ENCODE measurements around the gene VWA2.

Gene VWA2

GRCh38 chr10:114245121-114245791, 6.2 kb downstream of the VWA2 start:
- no peak for DNase-seq (ENCODE audit: low read depth in 2 of 2, low spot score in 1 of 2)

DNA sequence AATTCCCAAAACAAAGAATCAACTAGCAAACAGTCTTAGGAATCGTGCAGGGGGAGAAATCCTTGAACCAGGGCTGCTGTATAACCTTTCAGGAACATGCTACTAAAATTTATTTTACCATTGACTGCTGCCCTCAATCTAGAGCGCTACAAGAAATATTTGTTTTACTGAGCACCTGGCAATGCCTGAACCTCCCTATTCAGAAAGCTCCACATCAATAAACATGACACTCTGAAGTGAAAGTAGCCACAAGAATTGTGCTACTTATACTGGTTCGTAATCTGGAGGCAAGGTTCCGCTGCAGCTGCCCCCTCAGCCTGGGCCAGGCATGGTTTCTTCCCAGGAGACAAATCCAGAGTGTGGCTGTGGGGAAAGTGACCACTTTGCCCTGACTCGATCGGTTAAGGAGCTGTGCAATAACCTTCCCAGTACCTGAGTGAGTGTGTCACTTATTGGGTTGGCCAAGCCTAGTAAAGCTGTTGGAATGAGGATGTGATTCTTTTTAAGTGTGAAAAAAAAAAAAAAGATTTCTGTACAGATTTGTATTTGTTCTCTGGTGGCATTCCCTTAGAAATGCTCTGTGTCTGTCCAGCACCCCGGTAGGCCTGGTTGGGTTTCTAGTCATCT, 7.7 kb downstream of the VWA2 start:
- no peak for DNase-seq (ENCODE audit: low read depth in 2 of 2, low spot score in 1 of 2)

DNA sequence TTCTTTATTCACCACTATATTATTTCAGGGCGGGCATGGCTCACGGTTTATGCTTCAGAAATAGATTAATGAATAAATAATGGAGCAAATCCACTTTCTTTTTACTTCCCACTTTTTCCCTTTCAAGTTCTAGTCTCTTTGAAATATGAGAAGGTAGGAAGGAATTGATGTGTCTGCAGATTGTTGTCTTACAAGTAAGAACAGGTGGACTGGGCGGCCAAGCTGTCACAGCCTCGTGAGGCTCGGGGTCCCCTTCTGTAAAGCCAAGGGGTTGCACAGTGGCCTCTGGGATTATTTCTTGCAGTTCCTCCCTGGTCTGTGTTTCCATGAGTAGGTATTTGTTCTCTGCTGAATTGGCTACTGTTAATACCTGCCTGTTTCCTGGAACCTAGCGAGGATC, 11.2 kb downstream of the VWA2 start:
- no peak for DNase-seq (ENCODE audit: low read depth in 2 of 2, low spot score in 1 of 2)

- DNase-seq (ENCODE audit: low read depth in 2 of 2, low spot score in 1 of 2) = no peak
Observed at GRCh38 chr10:114250716-114251115, 11.7 kb downstream of the VWA2 start.

DNA sequence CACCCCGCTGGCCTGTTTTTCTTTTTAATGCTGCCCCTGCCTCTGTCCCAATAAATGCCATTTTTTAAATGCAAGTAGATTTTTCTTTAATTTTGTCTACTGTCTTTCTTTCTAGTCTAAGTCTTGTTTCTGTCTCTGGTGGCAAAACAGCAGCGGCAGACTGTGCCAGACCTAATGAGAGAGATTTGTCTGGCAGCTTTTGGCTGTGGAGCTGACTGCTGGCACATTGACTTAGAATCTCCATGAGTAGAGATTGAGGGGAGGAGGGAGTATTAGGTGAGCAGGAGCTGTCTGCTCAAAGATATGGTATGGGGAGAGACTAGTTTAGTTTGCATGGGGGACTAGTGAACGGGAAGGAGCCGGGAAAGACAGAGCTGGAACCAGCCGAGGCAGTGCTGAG, 13.0 kb downstream of the VWA2 start:
- no peak for DNase-seq (ENCODE audit: low read depth in 2 of 2, low spot score in 1 of 2)

DNA sequence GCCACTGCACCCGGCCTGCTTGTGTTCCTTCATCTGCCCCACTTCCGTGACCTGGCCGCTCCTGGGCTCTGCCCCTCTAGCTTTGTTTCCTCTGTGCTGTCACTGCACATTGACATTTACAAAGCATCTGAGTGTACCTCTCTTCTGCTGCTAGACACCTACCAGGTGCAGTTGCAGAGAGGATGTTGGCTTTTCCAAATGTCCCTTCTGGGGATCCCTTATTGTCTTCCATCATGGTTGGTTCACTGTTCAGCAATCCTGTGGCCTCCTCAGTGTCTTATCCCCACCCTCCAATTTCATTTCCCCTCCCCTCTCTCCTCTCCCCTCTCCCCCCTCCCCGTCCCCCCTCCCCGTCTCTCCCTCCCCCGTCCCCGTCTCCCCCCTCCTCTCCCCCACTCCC, 13.8 kb downstream of the VWA2 start:
- no peak for DNase-seq (ENCODE audit: low read depth in 2 of 2, low spot score in 1 of 2)

DNA sequence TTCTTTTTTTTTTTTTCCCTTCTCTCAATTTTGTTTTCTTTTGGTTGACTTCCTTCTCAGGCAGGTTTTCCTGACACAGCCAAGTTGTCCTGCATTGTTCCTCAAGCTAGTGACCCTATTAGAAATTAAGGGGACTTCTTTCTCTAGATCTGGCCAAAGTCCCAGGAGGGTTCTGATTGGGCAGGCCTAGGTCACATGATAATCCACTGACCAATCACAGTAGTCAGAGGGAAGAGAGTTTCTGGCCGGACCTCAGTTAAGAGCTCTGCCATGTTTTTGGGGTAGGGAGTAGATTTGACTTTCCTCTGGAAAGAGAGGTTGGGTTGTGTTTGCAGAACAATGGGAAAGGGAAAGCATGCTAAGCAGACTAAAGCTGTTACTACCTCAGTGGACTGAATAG, 16.2 kb downstream of the VWA2 start:
- DNase-seq (ENCODE audit: low read depth in 2 of 2, low spot score in 1 of 2) = no peak

DNA sequence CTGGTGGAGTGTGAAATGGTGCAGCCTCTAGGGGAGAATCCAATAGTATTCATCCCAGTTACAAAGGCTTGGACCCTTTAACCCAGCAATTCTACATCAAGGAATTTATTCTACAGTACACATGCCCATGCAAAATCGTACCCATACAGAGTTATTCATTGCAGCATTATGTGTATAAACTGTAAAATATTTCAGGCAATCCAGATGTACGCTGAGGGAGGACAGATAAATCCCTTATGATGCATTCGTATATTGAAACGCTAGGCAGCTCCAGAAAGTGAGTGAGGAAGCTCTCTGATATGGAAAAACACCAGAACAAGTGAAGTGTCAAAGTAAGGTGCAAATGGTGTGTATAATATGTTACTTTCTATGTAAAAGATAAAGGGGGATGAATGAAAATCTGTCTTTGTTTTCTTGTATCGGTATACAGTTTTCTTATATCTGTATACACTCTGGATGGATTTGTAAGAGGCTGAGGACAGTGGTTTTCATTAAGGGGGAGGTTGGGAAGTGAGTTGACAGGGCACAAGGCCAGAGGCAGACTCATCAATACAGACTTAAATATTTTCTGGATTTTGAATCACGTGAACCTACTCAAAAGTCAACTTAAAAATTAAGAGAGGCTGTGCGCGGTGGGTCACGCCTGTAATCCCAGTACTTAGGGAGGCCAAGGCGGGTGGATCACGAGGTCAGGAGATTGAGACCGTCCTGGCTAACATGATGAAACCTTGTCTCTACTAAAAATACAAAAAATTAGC, 17.1 kb downstream of the VWA2 start:
- no peak for DNase-seq (ENCODE audit: low read depth in 2 of 2, low spot score in 1 of 2)

- no peak for DNase-seq (ENCODE audit: low read depth in 2 of 2, low spot score in 1 of 2)
Observed at GRCh38 chr10:114256822-114257221, 17.8 kb downstream of the VWA2 start.

DNA sequence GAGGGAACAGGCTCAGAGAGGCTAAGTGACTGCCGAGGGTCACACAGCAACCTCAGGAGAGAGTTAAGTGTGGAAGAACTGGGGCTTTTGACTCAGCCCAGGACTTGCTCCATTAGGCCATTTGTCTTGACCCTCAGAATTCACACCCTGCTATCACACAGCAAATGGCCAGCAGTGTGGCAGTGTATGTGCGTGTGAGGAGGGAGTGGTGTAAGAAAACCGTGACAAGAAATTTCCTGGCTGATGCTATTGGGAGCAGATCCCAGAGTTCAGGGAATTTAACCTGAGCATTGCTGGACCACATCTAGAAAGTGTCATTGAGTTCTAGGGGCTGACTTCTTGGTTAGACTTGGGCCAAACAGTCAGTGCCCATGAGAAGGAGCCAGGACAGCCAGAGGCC, 18.4 kb downstream of the VWA2 start:
- DNase-seq (ENCODE audit: low read depth in 2 of 2, low spot score in 1 of 2) = no peak

GRCh38 chr10:114258274-114258840, 19.3 kb downstream of the VWA2 start:
- DNase-seq (ENCODE audit: low read depth in 2 of 2, low spot score in 1 of 2) = no peak

DNA sequence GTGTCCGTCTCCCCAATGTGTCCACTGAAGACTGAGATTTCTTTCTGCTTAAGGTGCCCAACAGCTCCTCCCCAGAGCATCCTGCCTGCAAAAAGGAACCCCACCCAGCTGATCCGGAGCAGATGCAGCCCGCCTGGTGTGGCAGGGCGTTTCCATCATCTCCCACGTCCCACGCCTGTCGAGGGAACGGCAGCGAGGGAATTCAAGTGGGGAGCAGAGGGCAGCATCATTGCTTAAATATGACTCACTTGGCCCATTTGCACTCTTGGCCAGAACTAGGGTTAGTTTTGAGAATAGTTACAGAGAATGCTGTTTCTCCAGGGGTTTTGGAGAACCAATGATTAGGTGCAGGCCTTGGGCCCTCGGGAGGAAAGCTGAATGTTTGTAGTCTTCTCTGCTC, 20.8 kb downstream of the VWA2 start:
- no peak for DNase-seq (ENCODE audit: low read depth in 2 of 2, low spot score in 1 of 2)

DNA sequence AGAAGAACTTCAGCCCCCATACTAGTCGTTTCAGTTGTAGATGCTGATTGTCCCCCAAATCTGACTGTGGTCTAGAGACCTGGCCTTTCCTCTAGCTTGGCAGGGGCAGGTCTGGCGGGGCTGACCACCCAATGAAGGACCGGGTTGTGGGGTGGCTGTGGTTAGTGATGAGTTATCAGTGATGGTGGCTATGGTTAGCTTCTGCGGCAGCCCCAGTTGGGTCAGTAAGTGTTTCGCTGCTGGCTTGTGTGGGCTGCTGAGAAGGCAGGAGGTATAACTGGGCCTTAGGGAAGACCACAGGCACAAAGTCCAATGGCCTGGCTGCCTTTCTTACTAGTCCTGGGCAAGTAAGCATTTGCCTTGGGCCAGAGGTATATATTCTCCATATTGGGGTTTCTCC, 21.3 kb downstream of the VWA2 start:
- DNase-seq (ENCODE audit: low read depth in 2 of 2, low spot score in 1 of 2) = no peak

DNA sequence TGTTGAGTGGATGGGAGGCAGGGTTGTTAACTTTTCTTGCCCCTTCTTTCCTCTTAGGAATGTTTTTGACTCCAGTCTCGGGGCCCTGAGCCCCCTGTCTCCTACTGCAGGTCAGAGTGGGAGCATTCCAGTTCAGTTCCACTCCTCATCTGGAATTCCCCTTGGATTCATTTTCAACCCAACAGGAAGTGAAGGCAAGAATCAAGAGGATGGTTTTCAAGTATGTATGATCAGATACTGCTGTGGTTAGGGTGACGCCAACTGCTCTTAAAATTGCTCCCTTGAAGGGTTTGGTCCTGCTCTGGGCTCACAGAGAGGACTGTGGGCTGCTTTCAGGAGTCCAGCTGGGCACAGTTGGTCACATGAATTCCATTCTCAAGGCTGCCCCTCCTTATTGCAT, 22.0 kb downstream of the VWA2 start:
- no peak for DNase-seq (ENCODE audit: low read depth in 2 of 2, low spot score in 1 of 2)

GRCh38 chr10:114262496-114262895, 23.4 kb downstream of the VWA2 start:
- no peak for DNase-seq (ENCODE audit: low read depth in 2 of 2, low spot score in 1 of 2)

GRCh38 chr10:114265392-114266053, 26.5 kb downstream of the VWA2 start:
- no peak for DNase-seq (ENCODE audit: low read depth in 2 of 2, low spot score in 1 of 2)

DNA sequence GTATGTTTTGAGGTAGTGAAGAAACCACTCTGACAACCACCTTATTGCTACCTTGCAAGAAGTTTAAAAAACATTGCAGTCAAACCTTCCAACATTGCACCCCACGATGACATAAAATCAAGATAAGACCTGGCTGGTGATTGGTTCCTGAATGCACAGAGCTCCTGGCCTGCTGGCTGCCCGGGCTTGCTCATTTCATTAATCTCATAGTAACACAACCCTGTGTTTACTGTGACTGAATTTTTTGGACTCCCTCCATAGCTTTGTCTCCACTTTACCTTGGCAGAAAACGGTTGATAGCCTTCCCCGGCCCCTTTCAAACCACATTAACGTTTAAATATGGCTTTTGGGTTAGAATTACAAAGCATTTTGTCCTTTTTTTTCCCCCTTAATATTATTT, 27.5 kb downstream of the VWA2 start:
- DNase-seq (ENCODE audit: low read depth in 2 of 2, low spot score in 1 of 2) = no peak

- DNase-seq (ENCODE audit: low read depth in 2 of 2, low spot score in 1 of 2) = no peak
Observed at GRCh38 chr10:114271075-114271778, 32.2 kb downstream of the VWA2 start.

- no peak for DNase-seq (ENCODE audit: low read depth in 2 of 2, low spot score in 1 of 2)
Observed at GRCh38 chr10:114271779-114272167, 32.7 kb downstream of the VWA2 start.

- no peak for DNase-seq (ENCODE audit: low read depth in 2 of 2, low spot score in 1 of 2)
Observed at GRCh38 chr10:114272696-114273095, 33.6 kb downstream of the VWA2 start.

DNA sequence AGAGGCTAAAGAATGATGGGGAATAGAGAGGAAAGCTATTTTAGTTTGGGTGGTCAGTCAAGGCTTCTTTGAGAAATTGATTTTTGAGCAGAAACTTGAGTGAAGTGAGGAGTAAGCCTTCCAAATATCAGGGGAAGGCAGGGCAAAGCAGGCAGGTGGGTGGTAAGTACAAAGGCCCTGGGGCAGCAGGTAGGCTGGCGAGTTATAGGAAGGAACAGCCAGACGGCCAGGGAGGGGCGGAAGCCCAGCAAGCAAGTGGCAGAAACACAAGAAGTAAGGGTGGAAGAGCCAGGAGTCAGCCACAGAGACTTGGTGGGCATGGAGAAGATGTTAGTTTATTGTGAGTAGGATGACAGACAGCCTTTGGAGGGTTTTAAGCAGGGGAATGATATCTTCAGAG, 34.9 kb downstream of the VWA2 start:
- no peak for DNase-seq (ENCODE audit: low read depth in 2 of 2, low spot score in 1 of 2)

Measured in stimulated activated CD8-positive, alpha-beta memory T cell treated with anti-CD3 and anti-CD28 coated beads, Interleukin-4, amount 100 ng/mL, for 1 hour (primary cell).